ENCODE measurements around the gene TENT5C.

TENT5C gene

GRCh38 chr1:117613969-117614729 lies 8.3 kb downstream of the TENT5C start:
- DNase-seq: no peak

- peak in 2 of 5 experiments; percentile 67 to 75 for DNase-seq
Measured at GRCh38 chr1:117615474-117615873, 9.6 kb downstream of the TENT5C start.

GRCh38 chr1:117616356-117616755 lies 10.5 kb downstream of the TENT5C start:
- DNase-seq: no peak

GRCh38 chr1:117616967-117617366 lies 11.1 kb downstream of the TENT5C start:
- no peak for DNase-seq

GRCh38 chr1:117618450-117619122 lies 12.7 kb downstream of the TENT5C start:
- DNase-seq: peak in 1 of 5 experiments; percentile 73

GRCh38 chr1:117620440-117620839 lies 14.6 kb downstream of the TENT5C start:
- DNase-seq: no peak

- no peak for DNase-seq
Measured at GRCh38 chr1:117621316-117621715, 15.5 kb downstream of the TENT5C start.

- no peak for DNase-seq
Measured at GRCh38 chr1:117622726-117623125, 16.9 kb downstream of the TENT5C start.

GRCh38 chr1:117623141-117623540 lies 17.3 kb downstream of the TENT5C start:
- DNase-seq: no peak

GRCh38 chr1:117623698-117624097 lies 17.9 kb downstream of the TENT5C start:
- DNase-seq: no peak

- DNase-seq: no peak
Measured at GRCh38 chr1:117627546-117628130, 21.8 kb downstream of the TENT5C start.

GRCh38 chr1:117628343-117628742 lies 22.5 kb downstream of the TENT5C start:
- no peak for DNase-seq

GRCh38 chr1:117629625-117630422 lies 24.0 kb downstream of the TENT5C start:
- no peak for DNase-seq

GRCh38 chr1:117630423-117630998 lies 24.7 kb downstream of the TENT5C start:
- no peak for DNase-seq

GRCh38 chr1:117631359-117632160 lies 25.7 kb downstream of the TENT5C start:
- DNase-seq: peak in 1 of 5 experiments; percentile 52

GRCh38 chr1:117632269-117633067 lies 26.6 kb downstream of the TENT5C start:
- no peak for DNase-seq

- DNase-seq: no peak
Measured at GRCh38 chr1:117633068-117633345, 27.2 kb downstream of the TENT5C start.

GRCh38 chr1:117633423-117633822 lies 27.6 kb downstream of the TENT5C start:
- no peak for DNase-seq

GRCh38 chr1:117633936-117634335 lies 28.1 kb downstream of the TENT5C start:
- DNase-seq: no peak

- no peak for DNase-seq
Measured at GRCh38 chr1:117634631-117635030, 28.8 kb downstream of the TENT5C start.

- no peak for DNase-seq
Measured at GRCh38 chr1:117635805-117636204, 30.0 kb downstream of the TENT5C start.

Data from T-helper 2 cell (primary cell).